Hepatocyte (in vitro differentiated cells): ENCODE data around the gene RXFP3.

Source experiments
- EZH2 ChIP-seq: fragments of 200-600 bp; sonication (generic); IDR thresholded peaks from 2 replicates; pipeline ENCODE4 v1.6.1; 2016; ENCODE audit warnings: antibody characterized with exemption, mild to moderate bottlenecking, borderline replicate concordance
- TF ChIP-seq, protein P1 (sequence below): fragments of 200-600 bp; sonication (generic); IDR thresholded peaks from 2 replicates; pipeline ENCODE4 v1.5.1; 2016; ENCODE audit warnings: antibody characterized with exemption, mild to moderate bottlenecking; ENCODE audit not compliant: poor library complexity

- TF ChIP-seq, protein P1, sequence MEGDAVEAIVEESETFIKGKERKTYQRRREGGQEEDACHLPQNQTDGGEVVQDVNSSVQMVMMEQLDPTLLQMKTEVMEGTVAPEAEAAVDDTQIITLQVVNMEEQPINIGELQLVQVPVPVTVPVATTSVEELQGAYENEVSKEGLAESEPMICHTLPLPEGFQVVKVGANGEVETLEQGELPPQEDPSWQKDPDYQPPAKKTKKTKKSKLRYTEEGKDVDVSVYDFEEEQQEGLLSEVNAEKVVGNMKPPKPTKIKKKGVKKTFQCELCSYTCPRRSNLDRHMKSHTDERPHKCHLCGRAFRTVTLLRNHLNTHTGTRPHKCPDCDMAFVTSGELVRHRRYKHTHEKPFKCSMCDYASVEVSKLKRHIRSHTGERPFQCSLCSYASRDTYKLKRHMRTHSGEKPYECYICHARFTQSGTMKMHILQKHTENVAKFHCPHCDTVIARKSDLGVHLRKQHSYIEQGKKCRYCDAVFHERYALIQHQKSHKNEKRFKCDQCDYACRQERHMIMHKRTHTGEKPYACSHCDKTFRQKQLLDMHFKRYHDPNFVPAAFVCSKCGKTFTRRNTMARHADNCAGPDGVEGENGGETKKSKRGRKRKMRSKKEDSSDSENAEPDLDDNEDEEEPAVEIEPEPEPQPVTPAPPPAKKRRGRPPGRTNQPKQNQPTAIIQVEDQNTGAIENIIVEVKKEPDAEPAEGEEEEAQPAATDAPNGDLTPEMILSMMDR = no peak
- no peak for TF ChIP-seq EZH2
Observed at GRCh38 chr5:33901156-33901555, 35.0 kb upstream of the RXFP3 start.
